Sigmoid colon (tissue), 7 donors: ENCODE results near the gene KIF6. TPM values are rescaled to one million over a fixed set of nuclear protein-coding genes. Genes with fewer than 3 reads are reported as not detected.

Experiments used
- DNase-seq: peaks from one replicate; pipeline ENCODE4 v3.0.0-alpha.2; 2019
- H3K27ac ChIP-seq, 4 donors: fragments of 200-600 bp; sonication (generic); one replicate each; pipeline ENCODE4 v1.5.1; 2016 to 2019; ENCODE audit warnings: mild to moderate bottlenecking in 1 of 4
- H3K27me3 ChIP-seq, 3 donors: fragments of 200-600 bp; sonication (generic); one replicate each; pipeline ENCODE4 v1.5.1; 2019; ENCODE audit warnings: mild to moderate bottlenecking in 1 of 3
- H3K36me3 ChIP-seq, 4 donors: fragments of 200-600 bp; sonication (generic); one replicate each; pipeline ENCODE4 v1.5.1; 2016 to 2019
- H3K4me1 ChIP-seq, 4 donors: fragments of 200-600 bp; sonication (generic); one replicate each; pipeline ENCODE4 v1.5.1; 2017 to 2019
- H3K4me3 ChIP-seq, 4 donors: fragments of 200-600 bp; sonication (generic); one replicate each; pipeline ENCODE4 v1.5.1; 2017 to 2019; ENCODE audit warnings: mild to moderate bottlenecking in 2 of 4, moderate library complexity in 1 of 4
- H3K9me3 ChIP-seq, 4 donors: fragments of 200-600 bp in 3 of 4; sonication (generic) in 3 of 4; one replicate each; pipeline versions ENCODE4 v1.5.1 to v1.6.1; 2013 to 2019
- CTCF ChIP-seq, 4 experiments: fragments of 450-650 bp in 3 of 4; fragments of 200-600 bp in 1 of 4; IDR thresholded peaks; one replicate each; pipeline ENCODE4 v1.5.1; 2016 to 2019; ENCODE audit warnings: antibody characterized with exemption in 4 of 4, mild to moderate bottlenecking in 3 of 4, moderate library complexity in 2 of 4
- EP300 ChIP-seq, 4 donors: sonication (generic); formaldehyde crosslinking; IDR thresholded peaks; one replicate each; pipeline ENCODE4 v1.6.1; 2017; ENCODE audit warnings: antibody characterized with exemption in 4 of 4
- POLR2A ChIP-seq, 2 donors: fragments of 450-650 bp; IDR thresholded peaks; one replicate each; pipeline ENCODE4 v1.6.1; 2016; ENCODE audit warnings: antibody characterized with exemption in 2 of 2, mild to moderate bottlenecking in 2 of 2, moderate library complexity in 2 of 2
- POLR2AphosphoS5 ChIP-seq, 4 donors: sonication (generic); formaldehyde crosslinking; IDR thresholded peaks; one replicate each; pipeline ENCODE4 v1.6.1; 2017; ENCODE audit warnings: antibody characterized with exemption in 4 of 4
- WGBS, 2 donors: extraction: QIAGEN DNeasy Blood & Tissue Kit; methylation state at CpG; one replicate each; pipeline ENCODE4 v1.1.7; 2013; 5-methylcytosine and 5-hydroxymethylcytosine counted together
- intact Hi-C: fragments of 100-400 bp; cut with DNase I; formaldehyde crosslinking; loops from one replicate; pipeline ENCODE4 v1.15.1; 2023
- polyA plus RNA-seq, 3 donors: library from polyadenylated mRNA; stranded (reverse); fragments of 200-250 nt; gene quantifications; one replicate each; pipeline ENCODE4 v1.2.3, GENCODE V29; 2013
- total RNA-seq, 4 donors: library from RNA; depleted of rRNA; stranded (reverse); fragments of >200 nt; gene quantifications; one replicate each; pipeline ENCODE4 v1.1.0, GENCODE V29; 2016
- donor health status: healthy with polysubstance abuse.
- donor health status: Bipolar disorder and iron deficiency.
- donor health status: healthy.

The KIF6 gene
- total and polyA plus RNA-seq, 7 donors: under 0.01 to 0.99 (median 0.36) TPM; not detected in 2

- DNase-seq: no peak
- H3K4me3 ChIP-seq: no peak overlapping the region
- H3K27ac ChIP-seq: peak overlapping the region in 2 of 4 donors; percentile 36 to 75
- intact Hi-C loops: no loop called here
- no peaks in the 10 kb centered on the region for H3K36me3 ChIP-seq
- TF ChIP-seq POLR2A (IDR thresholded peaks at IDR 0.05): no peak
- no peak for TF ChIP-seq EP300 (IDR thresholded peaks at IDR 0.05)
- no peak for TF ChIP-seq CTCF (IDR thresholded peaks at IDR 0.05)
- no peak for TF ChIP-seq POLR2AphosphoS5 (IDR thresholded peaks at IDR 0.05)
- H3K4me1 ChIP-seq: peaks cover 0 to 9% (median 6%) of the 10 kb centered on the region in 4 donors
- H3K9me3 ChIP-seq: no peaks in the 10 kb centered on the region
- no peaks in the 10 kb centered on the region for H3K27me3 ChIP-seq
- WGBS, 2 donors: 79 to 86% methylated on average over 7 of the region's 7 CpGs
Measured at GRCh38 chr6:39608652-39609345, 116.4 kb downstream of the KIF6 start.

- intact Hi-C loops: no loop called here
- Histone ChIP-seq H3K9me3 (no peaks in the 10 kb centered on the region), H3K27me3 (no peaks in the 10 kb centered on the region), H3K4me1 (peaks cover 0 to 6% (median 0%) of the 10 kb centered on the region in 4 donors), H3K36me3 (no peaks in the 10 kb centered on the region), H3K27ac (peak overlapping the region in 1 of 4 donors; percentile 64), H3K4me3 (no peak overlapping the region)
- DNase-seq: no peak
- WGBS, 2 donors: 54 to 73% methylated on average over 4 of the region's 4 CpGs
- TF ChIP-seq CTCF (IDR thresholded peaks at IDR 0.05) (no peak), EP300 (IDR thresholded peaks at IDR 0.05) (no peak), POLR2AphosphoS5 (IDR thresholded peaks at IDR 0.05) (no peak), POLR2A (IDR thresholded peaks at IDR 0.05) (no peak)
Measured at GRCh38 chr6:39602601-39603519, 122.3 kb downstream of the KIF6 start.

- no peaks in the 10 kb centered on the region for H3K36me3 ChIP-seq
- no peak for DNase-seq
- H3K4me3 ChIP-seq: no peak overlapping the region
- WGBS, 2 donors: 69 to 70% methylated on average over 2 of the region's 2 CpGs
- H3K27me3 ChIP-seq: no peaks in the 10 kb centered on the region
- peak overlapping the region in 2 of 4 donors; percentile 27 to 68 for H3K27ac ChIP-seq
- no peaks in the 10 kb centered on the region for H3K9me3 ChIP-seq
- intact Hi-C loops: no loop called here
- H3K4me1 ChIP-seq: peaks cover 0 to 6% (median 0%) of the 10 kb centered on the region in 4 donors
- TF ChIP-seq CTCF (IDR thresholded peaks at IDR 0.05): no peak
- no peak for TF ChIP-seq POLR2A (IDR thresholded peaks at IDR 0.05)
- TF ChIP-seq POLR2AphosphoS5 (IDR thresholded peaks at IDR 0.05): no peak
- TF ChIP-seq EP300 (IDR thresholded peaks at IDR 0.05): no peak
Measured at GRCh38 chr6:39599973-39600372, 125.2 kb downstream of the KIF6 start.

GRCh38 chr6:39599341-39599740, 125.9 kb downstream of the KIF6 start:
- WGBS, 2 donors: 71 to 83% methylated on average over 2 of the region's 2 CpGs
- DNase-seq: no peak
- intact Hi-C loops: no loop called here
- Histone ChIP-seq H3K27me3 (no peaks in the 10 kb centered on the region), H3K9me3 (no peaks in the 10 kb centered on the region), H3K4me1 (peaks cover 0 to 6% (median 0%) of the 10 kb centered on the region in 4 donors), H3K36me3 (no peaks in the 10 kb centered on the region), H3K27ac (peak overlapping the region in 2 of 4 donors; percentile 27 to 68), H3K4me3 (no peak overlapping the region)
- no peak for TF ChIP-seq POLR2A (IDR thresholded peaks at IDR 0.05)
- TF ChIP-seq CTCF (IDR thresholded peaks at IDR 0.05): no peak
- no peak for TF ChIP-seq POLR2AphosphoS5 (IDR thresholded peaks at IDR 0.05)
- TF ChIP-seq EP300 (IDR thresholded peaks at IDR 0.05): no peak
